ENCODE results near the gene CEMIP. TPM values are rescaled to one million over a fixed set of nuclear protein-coding genes. Genes with fewer than 3 reads are reported as not detected.
"Not testable (repeated sequence)": the region's sequence is repeated elsewhere in the genome, so short reads cannot be mapped to it uniquely, and the experiment has no call there.

CEMIP gene
- total and polyA plus RNA-seq, 2 experiments from 2014 or later, result 2.3 to 4.4 TPM

GRCh38 chr15:80953953-80954778 is 175.0 kb downstream of the CEMIP start:
- no peaks in the 10 kb centered on the region for H3K9me3 ChIP-seq (ENCODE audit: low read depth)
- H3K4me1 ChIP-seq (ENCODE audit: insufficient read depth), result no peaks in the 10 kb centered on the region
- no peaks in the 10 kb centered on the region for H4K20me1 ChIP-seq (ENCODE audit: insufficient read depth, poor library complexity, severe bottlenecking)
- no peaks in the 10 kb centered on the region for H3K79me2 ChIP-seq
- no peak for DNase-seq (ENCODE audit: low spot score)
- H2AFZ ChIP-seq, result no peak overlapping the region
- H3K9me2 ChIP-seq (replicated peaks; ENCODE audit: insufficient read depth), result no peaks in the 10 kb centered on the region
- no peak overlapping the region for H3K4me3 ChIP-seq
- H3K36me3 ChIP-seq (replicated peaks; ENCODE audit: insufficient read depth, low read depth), result no peaks in the 10 kb centered on the region
- no peak for TF ChIP-seq CTCF (IDR thresholded peaks at IDR 0.05; ENCODE audit: poor library complexity)
- TF ChIP-seq EZH2phosphoT487 (IDR thresholded peaks at IDR 0.05; ENCODE audit: low read depth, severe bottlenecking, unreplicated experiment), result no peak
- no peak overlapping the region for H3K4me2 ChIP-seq
- no peak overlapping the region for H3K27ac ChIP-seq
- 81% methylated on average over 9 of the region's 9 CpGs for WGBS (ENCODE audit: low lambda C conversion rate, missing lambda C conversion rate)
- H3K27me3 ChIP-seq, result no peaks in the 10 kb centered on the region

- not testable (repeated sequence) for H2AFZ ChIP-seq; H3K79me2 ChIP-seq; H3K9me2 ChIP-seq (replicated peaks; ENCODE audit: insufficient read depth); H3K9me3 ChIP-seq (ENCODE audit: low read depth); H3K27ac ChIP-seq; DNase-seq (ENCODE audit: low spot score); H3K4me2 ChIP-seq; H4K20me1 ChIP-seq (ENCODE audit: insufficient read depth, poor library complexity, severe bottlenecking); H3K36me3 ChIP-seq (replicated peaks; ENCODE audit: insufficient read depth, low read depth); H3K4me3 ChIP-seq; H3K27me3 ChIP-seq; H3K4me1 ChIP-seq (ENCODE audit: insufficient read depth)
- 91% methylated on average over 19 of the region's 19 CpGs for WGBS (ENCODE audit: low lambda C conversion rate, missing lambda C conversion rate)
Measured at GRCh38 chr15:80955571-80956452, 176.6 kb downstream of the CEMIP start.

- Histone ChIP-seq H3K9me3 (ENCODE audit: low read depth) (no peaks in the 10 kb centered on the region), H3K9me2 (replicated peaks; ENCODE audit: insufficient read depth) (no peaks in the 10 kb centered on the region), H3K4me2 (no peak overlapping the region), H2AFZ (no peak overlapping the region), H3K79me2 (no peaks in the 10 kb centered on the region), H4K20me1 (ENCODE audit: insufficient read depth, poor library complexity, severe bottlenecking) (no peaks in the 10 kb centered on the region), H3K36me3 (replicated peaks; ENCODE audit: insufficient read depth, low read depth) (no peaks in the 10 kb centered on the region), H3K4me1 (ENCODE audit: insufficient read depth) (no peaks in the 10 kb centered on the region), H3K27me3 (no peaks in the 10 kb centered on the region), H3K27ac (no peak overlapping the region), H3K4me3 (no peak overlapping the region)
- TF ChIP-seq EZH2phosphoT487 (IDR thresholded peaks at IDR 0.05; ENCODE audit: low read depth, severe bottlenecking, unreplicated experiment) (no peak), EZH2 (IDR thresholded peaks at IDR 0.05; ENCODE audit: borderline replicate concordance) (no peak), CTCF (IDR thresholded peaks at IDR 0.05; ENCODE audit: poor library complexity) (no peak)
- DNase-seq (ENCODE audit: low spot score), result no peak
- 93% methylated on average over 2 of the region's 2 CpGs for WGBS (ENCODE audit: low lambda C conversion rate, missing lambda C conversion rate)
Measured at GRCh38 chr15:80957556-80957955, 178.4 kb downstream of the CEMIP start.

GRCh38 chr15:80957976-80958375 is 178.8 kb downstream of the CEMIP start:
- Histone ChIP-seq H4K20me1 (ENCODE audit: insufficient read depth, poor library complexity, severe bottlenecking) (no peaks in the 10 kb centered on the region), H3K27me3 (no peaks in the 10 kb centered on the region), H3K36me3 (replicated peaks; ENCODE audit: insufficient read depth, low read depth) (no peaks in the 10 kb centered on the region), H3K4me1 (ENCODE audit: insufficient read depth) (no peaks in the 10 kb centered on the region), H3K4me3 (no peak overlapping the region), H3K9me2 (replicated peaks; ENCODE audit: insufficient read depth) (no peaks in the 10 kb centered on the region), H3K4me2 (no peak overlapping the region), H2AFZ (no peak overlapping the region), H3K79me2 (no peaks in the 10 kb centered on the region), H3K9me3 (ENCODE audit: low read depth) (no peaks in the 10 kb centered on the region), H3K27ac (no peak overlapping the region)
- no peak for DNase-seq (ENCODE audit: low spot score)
- 89% methylated on average over 2 of the region's 2 CpGs for WGBS (ENCODE audit: low lambda C conversion rate, missing lambda C conversion rate)
- no peak for TF ChIP-seq EZH2phosphoT487 (IDR thresholded peaks at IDR 0.05; ENCODE audit: low read depth, severe bottlenecking, unreplicated experiment)
- no peak for TF ChIP-seq CTCF (IDR thresholded peaks at IDR 0.05; ENCODE audit: poor library complexity)
- no peak for TF ChIP-seq EZH2 (IDR thresholded peaks at IDR 0.05; ENCODE audit: borderline replicate concordance)
